SIG-M5 (cell line): ENCODE measurements around the gene SERPINA6.
"Not testable (repeated sequence)": the region's sequence is repeated elsewhere in the genome, so short reads cannot be mapped to it uniquely, and the experiment has no call there.

Source experiments
- DNase-seq: peaks from one replicate; lab custom pipeline; 2025; lab: John Stamatoyannopoulos, UW

Gene SERPINA6

GRCh38 chr14:94321421-94322271 is 1.5 kb downstream of the SERPINA6 start:
- DNase-seq, result no peak

- no peak for DNase-seq
These were observed 2.9 kb downstream of the SERPINA6 start for GRCh38 chr14:94320243-94320642.

GRCh38 chr14:94317259-94317658 is 5.9 kb downstream of the SERPINA6 start:
- no peak for DNase-seq

- DNase-seq, result no peak
These were observed 6.4 kb downstream of the SERPINA6 start for GRCh38 chr14:94316692-94317091.

GRCh38 chr14:94314890-94315289 is 8.2 kb downstream of the SERPINA6 start:
- DNase-seq, result no peak

- no peak for DNase-seq
These were observed 9.0 kb downstream of the SERPINA6 start for GRCh38 chr14:94313991-94314655.

GRCh38 chr14:94312481-94313246 is 10.5 kb downstream of the SERPINA6 start:
- DNase-seq, result no peak

GRCh38 chr14:94310248-94310647 is 12.9 kb downstream of the SERPINA6 start:
- DNase-seq, result no peak

- no peak for DNase-seq
These were observed 13.4 kb downstream of the SERPINA6 start for GRCh38 chr14:94309721-94310120.

- no peak for DNase-seq
These were observed 15.6 kb downstream of the SERPINA6 start for GRCh38 chr14:94307410-94307992.

- DNase-seq, result no peak
These were observed 16.8 kb downstream of the SERPINA6 start for GRCh38 chr14:94306047-94306978.

- DNase-seq, result no peak
These were observed 17.5 kb downstream of the SERPINA6 start for GRCh38 chr14:94305620-94306019.

- no peak for DNase-seq
These were observed 18.9 kb downstream of the SERPINA6 start for GRCh38 chr14:94304243-94304642.

- no peak for DNase-seq
These were observed 20.0 kb downstream of the SERPINA6 start for GRCh38 chr14:94303111-94303510.

GRCh38 chr14:94298130-94298529 is 25.0 kb downstream of the SERPINA6 start:
- no peak for DNase-seq

- not testable (repeated sequence) for DNase-seq
These were observed 27.0 kb downstream of the SERPINA6 start for GRCh38 chr14:94296181-94296545.

- DNase-seq, result no peak
These were observed 27.6 kb downstream of the SERPINA6 start for GRCh38 chr14:94295360-94296180.

GRCh38 chr14:94293578-94293924 is 29.6 kb downstream of the SERPINA6 start:
- DNase-seq, result no peak

- DNase-seq, result no peak
These were observed 30.1 kb downstream of the SERPINA6 start, which contains the start of gene SERPINA10 for GRCh38 chr14:94292872-94293577. SERPINA10 (minus strand) TSS chr14:94293268; CDS start chr14:94290593, 2,675 bp downstream.

GRCh38 chr14:94292526-94292871 is 30.6 kb downstream of the SERPINA6 start:
- no peak for DNase-seq
